GM19023 (cell line): ENCODE data around the gene RBM3.
A peak's percentile ranks its signal among the peaks of the same experiment; 100 is the strongest.
"Not testable (repeated sequence)": the region's sequence is repeated elsewhere in the genome, so short reads cannot be mapped to it uniquely, and the experiment has no call there.

Experiments
- ATAC-seq: cut with Tn5 transposase; IDR thresholded peaks from one replicate; pipeline ENCODE4 v1.9.1; 2021; ENCODE audit warnings: mild to moderate bottlenecking, moderate library complexity; ENCODE audit not compliant: unreplicated experiment

RBM3 gene

DNA sequence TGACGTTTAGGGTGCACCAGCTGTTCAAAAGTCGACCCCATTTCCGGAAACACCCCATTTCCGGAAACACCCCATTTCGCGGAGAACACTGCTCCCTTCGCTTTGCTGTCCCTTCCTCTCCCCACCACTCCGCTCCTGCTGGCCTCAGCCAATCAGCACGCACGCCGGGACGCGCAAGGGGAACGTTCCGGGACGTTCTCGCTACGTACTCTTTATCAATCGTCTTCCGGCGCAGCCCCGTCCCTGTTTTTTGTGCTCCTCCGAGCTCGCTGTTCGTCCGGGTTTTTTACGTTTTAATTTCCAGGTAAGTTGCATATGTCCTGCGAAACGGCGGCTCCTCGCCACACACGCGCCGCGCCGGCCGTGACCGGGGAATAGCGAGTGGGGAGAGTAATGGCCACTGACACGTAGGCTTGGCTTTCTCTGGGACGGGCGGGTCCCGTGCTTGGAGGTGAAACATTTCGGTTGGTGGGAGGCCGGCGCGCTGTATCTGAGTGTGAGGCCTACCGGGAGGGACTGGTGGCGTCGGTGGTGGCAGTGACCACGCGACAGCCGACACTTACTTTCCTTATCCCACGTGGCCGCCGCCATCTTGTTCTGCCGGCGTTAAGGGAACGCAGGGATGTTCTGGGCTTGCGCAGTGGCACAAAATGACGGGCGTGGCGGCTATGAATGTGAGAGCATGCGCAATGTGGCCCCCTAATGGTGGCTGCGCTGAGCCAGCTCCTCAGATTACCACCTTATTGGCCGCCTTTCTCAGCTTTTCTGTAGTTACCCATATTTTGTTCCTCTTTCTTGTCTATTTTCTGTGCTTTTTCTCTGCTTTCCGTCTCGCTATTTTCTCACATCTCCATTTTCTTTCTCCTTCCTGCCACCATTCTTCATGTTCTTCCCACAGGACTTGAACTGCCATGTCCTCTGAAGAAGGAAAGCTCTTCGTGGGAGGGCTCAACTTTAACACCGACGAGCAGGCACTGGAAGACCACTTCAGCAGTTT, at the start of gene RBM3:
Gene RBM3, plus strand, starts transcription at position 215 of the 997 bp plus-strand sequence. Its CDS starts 697 bp downstream, at position 912.
- peak; percentile 80 for ATAC-seq

DNA sequence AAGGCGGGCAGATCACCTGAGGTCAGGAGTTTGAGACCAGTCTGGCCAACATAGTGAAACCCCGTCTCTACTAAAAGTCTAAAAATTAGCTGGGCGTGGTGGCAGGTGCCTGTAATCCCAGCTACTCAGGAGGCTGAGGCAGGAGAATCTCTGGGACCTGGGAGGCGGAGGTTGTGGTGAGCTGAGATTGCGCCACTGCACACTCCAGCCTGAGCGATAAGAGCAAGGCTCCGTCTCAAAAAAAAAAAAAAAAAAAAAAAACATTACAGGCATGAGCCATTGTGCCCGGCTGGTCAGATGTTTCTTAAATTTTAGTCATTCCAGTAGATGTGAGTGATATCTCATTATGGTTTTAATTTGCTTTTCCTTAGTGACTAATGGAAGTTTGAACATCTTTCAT, 48.4 kb upstream of the RBM3 start:
- not testable (repeated sequence) for ATAC-seq

DNA sequence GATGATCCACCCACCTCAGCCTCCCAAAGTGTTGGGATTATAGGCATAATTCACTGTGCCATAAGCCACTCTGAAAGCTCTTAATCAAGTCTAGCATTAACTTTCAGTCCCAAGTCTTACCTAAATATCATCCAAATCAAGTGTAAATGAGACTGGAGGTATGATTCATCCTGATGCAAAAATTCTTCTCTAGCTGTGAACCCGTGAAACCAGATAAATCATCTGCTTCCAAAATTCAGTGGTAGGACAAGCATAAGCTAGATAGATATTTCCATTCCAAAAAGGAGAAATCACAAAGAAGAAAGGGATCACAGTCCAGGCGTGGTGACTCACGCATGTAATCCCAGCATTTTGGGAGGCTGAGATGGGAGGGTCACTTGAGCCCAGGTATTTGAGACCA, 43.5 kb upstream of the RBM3 start:
- no peak for ATAC-seq

DNA sequence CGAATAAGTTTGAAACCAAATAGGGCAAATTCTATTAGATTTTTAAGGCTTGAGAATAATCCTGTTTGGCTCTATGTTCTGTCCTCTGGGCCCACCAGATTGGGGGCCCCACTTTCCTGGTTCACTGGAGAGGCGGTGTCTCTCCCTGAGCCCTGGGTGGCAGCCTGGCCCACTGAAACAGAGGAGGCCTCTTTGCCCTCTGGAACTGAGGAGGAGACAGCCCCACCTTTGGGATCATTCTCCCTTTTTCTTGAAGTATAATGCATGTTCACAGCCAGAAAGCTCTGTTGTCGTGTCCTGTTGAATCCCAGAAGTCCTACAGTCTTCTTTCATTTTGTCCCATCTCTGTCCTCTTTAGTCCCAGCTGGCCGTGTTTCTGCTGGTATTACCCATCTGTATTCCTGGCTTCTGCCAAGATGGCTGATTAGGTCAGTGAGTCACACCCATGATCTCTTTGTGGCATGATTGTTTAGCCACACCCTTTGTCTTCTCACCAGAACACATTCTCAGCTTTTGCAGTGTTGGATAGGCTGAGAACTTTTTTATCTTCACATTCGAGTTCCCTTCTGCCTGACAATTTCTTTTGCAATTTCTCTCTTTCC, 42.8 kb upstream of the RBM3 start:
- no peak for ATAC-seq

DNA sequence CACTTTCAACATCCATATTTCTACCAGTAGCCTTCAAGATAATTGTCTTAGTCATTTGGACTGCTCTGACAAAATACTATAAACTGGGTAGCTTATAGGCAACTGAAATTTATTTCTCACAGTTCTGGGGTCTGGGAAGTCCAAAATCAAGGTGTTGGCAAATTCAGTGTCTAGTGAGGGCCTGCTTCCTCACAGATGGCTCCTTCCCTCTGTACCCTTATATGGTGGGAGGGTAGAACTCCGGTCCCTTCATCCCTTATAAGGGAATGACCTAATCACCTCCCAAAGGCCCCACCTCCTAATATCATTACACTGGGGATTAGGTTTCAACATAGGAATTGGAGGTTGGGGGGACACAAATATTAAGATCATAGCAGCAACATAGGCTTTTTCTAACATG, 42.1 kb upstream of the RBM3 start:
- ATAC-seq: no peak

DNA sequence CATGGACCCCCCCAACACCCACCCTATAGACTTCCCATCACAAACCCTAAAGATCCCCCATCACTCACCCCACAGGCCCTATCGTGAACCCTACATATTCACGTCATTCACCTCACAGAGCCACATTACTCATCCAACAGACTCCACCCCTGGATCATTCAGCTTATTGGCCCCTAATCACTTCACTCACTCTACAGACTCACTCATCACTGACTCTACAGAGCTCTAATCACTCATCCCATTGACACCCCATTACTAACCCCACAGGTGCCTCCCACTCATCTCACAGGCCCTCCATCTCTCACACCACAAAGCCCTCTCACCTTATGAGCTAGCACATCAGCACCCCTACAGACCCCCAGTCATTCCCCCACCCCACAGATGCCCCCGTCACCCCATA, 41.1 kb upstream of the RBM3 start:
- ATAC-seq: no peak

DNA sequence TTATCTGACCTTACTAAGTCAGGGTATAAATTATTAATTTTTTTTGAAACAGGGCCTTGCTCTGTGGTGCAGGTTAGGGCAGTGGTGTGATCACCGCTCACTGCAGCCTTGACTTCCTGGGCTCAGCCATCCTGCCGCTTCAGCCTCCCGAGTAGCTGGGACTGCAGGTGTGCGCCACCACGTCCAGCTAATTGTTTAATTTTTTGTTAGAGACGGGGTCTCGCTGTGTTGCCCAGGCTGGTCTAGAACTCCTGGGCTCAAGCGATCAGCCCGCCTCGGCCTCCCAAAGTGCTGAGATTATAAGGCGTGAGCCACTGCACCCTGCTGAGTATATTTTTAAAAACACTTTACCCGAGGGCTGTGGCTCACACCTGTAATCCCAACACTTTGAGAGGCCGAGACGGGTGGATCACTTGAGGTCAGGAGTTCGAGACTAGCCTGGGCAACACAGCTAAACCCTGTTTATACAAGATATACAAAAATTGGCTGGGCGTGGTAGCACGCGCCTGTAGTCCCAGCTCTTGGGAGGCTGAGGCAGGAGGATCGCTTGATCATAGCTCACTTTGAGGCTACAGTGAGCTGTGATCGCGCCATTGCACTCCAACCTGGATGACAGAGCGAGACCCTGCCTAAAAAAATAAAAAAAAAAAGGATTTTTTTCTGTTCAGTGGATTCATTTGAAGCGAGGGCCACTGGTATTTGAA, 35.5 kb upstream of the RBM3 start:
- ATAC-seq: no peak

DNA sequence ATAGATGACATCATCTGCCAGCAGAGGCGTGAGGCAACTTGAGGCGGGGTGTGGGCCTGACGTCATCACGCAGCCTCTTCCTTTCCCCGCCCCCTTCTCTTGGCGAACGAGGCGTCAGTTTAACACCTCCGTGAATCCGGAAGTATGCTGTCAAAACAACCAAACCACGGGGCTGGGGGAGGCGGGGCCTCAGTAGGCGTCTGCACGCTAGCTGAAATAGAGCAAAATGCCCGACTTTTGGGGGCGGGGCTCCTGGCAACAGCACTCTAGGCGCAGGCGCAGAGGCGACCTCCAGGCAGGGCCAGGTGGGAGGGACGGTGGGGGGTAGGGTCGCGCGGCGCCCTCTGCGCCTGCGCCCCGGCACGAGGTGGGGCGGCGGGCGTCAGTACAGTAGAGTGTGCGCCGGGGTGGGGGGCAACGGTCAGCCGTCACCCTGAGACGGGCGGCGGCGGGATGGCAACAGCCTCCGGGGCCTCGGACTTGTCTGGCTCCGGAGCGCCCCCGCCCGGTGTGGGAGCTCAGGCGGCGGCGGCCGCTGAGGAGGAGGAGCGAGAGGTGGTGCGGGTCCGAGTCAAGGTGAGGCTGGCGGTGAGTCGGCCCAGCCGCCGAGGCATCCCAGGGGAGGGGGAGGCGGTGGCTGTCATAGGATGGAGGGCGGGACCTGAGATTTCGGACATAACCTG, 34.8 kb upstream of the RBM3 start, which contains the start of gene TBC1D25:
Gene TBC1D25, plus strand, starts transcription at position 370 of the 683 bp plus-strand sequence. Its CDS starts 84 bp downstream, at position 454.
- peak; percentile 66 for ATAC-seq

DNA sequence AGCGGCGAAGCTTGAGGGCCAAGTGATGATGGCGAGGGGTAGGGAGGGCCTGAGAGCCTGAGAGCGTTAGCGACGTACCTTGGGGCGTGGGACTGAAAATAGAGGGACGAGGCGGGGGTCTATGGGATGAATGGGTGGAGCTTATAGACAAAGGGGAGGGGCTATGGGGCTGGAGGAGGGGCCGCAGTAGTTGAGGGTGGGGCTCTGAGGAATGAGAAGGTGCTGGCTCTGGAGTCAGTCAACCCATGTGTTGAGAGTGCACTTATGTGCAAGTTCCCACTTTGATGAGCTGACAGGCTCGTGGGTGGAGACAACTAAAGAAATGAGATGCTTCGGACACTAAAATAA, 34.3 kb upstream of the RBM3 start:
- ATAC-seq: peak; percentile 27

DNA sequence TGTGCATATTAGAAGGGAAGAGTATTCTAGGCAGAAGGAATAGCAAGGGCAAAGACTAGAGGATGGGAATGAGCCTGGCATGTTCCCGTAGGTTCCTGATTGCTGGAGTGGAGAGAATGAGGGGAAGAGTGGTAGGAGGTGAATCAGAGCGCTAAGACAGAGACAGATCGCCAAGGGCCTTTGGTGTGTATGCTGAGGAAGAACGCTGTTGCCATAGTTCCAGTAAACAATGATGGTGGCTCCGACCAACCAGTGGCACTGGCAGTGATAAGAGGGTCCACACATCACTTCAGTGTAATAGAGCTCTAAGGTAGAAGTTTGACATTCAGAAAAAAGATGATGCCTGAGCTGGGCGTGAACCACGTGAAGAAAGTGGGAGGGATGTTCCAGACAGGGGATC, 33.8 kb upstream of the RBM3 start:
- no peak for ATAC-seq

DNA sequence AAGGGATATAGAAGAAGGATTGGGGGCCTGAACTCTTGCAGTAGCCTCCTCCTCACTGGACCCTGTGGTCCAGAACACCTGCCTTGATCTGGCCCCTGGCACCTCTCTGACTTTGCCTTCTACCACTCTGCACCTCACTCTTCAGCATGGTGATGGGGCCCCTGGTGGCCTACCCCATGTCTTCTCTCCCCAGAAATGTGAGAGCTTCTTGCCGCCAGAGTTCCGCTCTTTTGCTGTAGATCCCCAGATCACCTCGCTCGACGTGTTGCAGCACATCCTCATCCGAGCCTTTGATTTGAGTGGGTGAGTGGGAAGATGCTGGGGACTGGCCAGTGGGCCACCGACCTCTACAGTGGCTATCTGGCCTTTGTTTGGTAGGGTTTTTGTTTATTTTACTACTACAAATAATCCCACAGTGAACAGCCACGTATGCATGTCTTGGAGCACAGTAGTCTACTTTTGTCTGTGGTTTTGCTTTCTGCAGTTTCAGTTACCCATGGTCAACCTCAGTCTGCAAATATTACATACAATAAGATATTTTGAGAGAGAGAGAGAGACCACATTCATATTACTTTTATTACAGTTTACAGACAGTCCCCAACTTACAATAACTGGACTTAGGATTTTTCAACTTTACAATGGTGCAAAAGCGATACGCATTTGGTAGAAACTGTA, 33.0 kb upstream of the RBM3 start:
- ATAC-seq: no peak

DNA sequence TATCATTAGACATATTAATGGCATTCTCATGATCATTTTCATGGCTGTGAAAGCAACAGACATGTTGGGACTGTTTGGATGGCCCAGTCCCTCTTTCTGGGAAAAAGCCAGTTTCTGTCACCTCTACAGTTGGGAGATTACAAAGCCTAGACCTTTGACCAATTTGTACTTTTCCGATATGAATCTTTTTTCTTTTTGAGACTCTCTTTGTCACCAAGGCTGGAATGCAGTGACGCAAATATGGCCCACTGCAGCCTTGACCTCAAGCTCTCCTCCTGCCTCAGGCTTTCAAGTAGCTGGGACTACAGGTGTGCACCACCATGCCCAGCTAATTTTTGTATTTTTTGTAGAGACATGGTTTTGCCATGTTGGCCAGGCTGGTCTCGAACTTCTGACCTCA, 25.4 kb upstream of the RBM3 start:
- ATAC-seq: no peak

DNA sequence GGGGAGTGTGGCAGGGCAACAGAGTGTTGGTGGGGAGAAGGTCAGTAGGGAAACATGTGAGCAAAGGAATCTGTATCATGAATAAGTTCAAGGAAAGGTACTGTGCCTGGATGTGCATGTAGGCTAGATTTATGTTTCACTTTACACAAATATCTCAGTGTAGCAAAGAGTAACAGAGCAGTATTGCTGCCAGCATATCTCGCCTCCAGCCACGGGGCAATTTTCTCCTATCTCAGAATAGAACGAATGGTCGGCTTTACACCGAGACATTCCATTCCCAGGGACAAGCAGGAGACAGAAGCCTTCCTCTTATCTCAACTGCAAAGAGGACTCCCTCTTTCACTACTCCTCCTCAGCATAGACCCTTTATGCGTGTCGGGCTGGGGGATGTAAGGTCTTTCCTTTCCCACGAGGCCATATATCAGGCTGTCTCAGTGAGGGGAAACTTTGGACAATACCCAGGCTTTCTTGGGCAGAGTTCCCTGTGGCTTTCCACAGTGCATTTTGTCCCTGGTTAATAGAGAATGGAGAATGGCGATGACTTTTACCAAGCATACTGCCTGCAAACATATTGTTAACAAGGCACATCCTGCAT, 18.5 kb upstream of the RBM3 start:
- not testable (repeated sequence) for ATAC-seq

DNA sequence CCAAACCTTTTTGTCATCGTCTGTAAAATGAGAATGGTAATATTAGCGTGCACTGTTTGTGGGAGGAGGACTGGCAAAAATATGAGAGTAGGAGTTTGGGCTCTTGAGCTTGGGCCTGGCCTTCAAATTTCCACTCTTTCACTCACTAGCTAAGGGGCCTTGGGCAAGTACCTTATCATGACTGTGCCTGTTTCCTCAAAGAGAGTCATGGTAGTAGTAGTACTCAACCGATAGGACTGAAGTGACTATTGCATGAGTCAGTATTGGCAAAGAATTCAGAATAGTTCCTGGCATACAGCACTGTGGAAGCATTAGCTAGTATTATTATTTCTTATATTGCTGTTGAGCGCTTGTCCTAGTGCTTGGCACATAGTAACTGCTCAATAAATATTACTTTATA, 16.0 kb upstream of the RBM3 start:
- ATAC-seq: no peak

DNA sequence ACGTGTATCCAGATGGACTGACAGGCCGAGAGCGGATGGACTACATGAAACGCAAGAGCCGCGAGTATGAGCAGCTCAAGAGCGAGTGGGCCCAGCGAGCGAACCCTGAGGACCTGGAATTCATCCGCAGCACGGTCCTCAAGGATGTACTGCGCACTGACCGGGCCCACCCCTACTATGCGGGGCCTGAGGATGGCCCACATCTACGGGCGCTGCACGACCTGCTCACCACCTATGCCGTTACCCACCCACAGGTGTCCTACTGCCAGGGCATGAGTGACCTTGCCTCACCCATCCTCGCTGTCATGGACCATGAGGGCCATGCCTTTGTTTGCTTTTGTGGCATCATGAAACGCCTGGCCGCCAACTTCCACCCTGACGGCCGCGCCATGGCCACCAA, 14.6 kb upstream of the RBM3 start:
- no peak for ATAC-seq

DNA sequence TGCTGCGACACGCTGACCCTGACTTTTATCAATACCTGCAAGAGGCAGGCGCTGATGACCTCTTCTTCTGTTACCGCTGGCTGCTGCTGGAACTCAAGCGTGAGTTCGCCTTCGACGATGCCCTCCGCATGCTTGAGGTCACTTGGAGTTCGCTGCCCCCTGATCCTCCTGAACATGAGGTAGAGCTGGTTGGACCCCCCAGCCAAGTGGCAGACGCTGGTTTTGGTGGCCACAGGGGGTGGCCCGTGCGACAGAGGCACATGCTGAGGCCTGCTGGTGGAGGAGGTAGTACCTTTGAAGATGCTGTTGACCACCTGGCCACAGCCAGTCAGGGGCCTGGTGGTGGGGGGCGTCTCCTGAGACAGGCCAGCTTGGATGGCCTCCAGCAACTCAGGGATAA, 14.2 kb upstream of the RBM3 start:
- ATAC-seq: no peak

DNA sequence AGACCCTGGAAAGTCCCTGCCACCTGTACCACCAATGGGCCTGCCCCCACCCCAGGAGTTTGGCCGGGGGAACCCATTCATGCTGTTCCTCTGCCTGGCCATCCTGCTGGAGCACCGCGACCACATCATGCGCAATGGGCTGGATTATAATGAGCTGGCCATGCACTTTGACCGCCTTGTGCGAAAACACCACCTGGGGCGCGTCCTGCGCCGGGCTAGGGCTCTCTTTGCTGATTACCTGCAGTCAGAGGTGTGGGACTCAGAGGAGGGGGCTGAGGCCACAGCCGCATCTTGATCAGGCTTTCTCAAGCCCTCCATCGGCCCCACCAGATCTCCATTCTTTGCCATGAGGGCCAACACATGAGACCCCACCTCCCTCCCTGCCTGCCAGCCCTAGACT, 13.6 kb upstream of the RBM3 start:
- ATAC-seq: no peak

DNA sequence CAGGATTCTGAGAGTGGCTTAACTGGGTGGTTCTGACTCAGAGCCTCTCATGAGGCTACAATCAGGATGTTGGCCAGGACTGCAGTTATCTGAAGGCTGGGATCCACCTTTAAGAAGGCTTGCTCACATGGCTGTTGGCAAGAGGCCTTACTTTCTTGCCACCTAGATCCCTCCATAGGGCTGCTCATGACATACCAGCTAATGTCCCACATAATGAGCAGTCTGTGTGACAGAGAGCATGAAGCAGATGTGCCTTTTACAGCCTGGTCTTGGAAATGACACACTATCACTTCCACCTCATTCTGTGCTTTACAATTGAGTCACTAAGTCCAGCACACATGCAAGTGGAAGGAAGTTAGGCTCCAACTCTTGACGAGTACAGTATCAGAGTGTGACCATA, 4.3 kb upstream of the RBM3 start:
- ATAC-seq: no peak

DNA sequence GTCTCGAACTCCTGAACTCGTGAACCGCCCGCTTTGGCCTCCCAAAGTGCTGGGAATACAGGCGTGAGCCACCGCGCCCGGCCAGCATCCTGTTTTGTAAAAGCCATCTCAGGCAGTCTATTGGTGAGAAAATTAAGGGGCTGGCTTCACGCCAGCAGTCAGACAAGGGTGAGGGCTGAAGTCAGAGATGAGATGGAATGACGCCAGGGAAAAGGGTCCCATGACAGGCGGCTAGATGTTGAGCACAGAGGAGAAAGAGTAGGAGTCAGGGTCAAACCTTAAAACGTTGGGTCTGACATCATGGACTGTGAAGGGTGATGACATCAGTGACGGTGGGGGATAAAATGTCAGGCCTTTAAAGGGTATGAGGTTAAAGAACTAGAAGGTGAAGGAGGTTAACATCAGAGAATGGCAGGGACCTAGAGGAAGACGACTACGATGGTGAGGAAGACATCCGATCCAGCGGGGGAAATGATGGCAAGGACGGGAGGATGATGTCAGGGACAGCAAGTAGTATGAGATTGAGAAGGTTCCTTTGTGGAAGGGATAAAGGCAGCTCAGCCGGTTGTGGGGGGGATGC, 504 bp upstream of the RBM3 start:
- ATAC-seq: no peak

DNA sequence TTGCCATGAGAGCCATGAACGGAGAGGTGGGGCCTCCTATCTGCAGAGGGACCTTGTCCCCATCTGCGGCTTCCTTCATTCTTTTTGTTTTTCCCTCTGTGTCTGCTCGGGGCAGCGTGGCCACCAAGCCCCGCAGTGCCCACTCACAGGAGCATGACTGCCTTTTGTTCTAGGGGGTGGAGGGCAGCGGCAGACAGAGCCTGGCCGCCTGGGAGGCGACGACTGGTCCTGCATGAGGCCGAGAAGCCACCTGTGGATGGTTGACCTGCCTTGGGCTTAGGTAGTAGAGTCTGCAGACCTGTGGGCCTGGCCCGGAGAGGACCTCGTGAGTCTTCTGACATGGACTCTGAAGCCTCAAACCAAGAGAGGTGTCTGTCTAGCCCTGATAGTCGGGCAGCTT, 1.4 kb downstream of the RBM3 start:
- ATAC-seq: no peak
